Activated CD8-positive, alpha-beta memory T cell treated with anti-CD3 and anti-CD28 coated beads, Interleukin-2, amount 50 U/mL, for 4 hours (primary cell): Measurements from ENCODE around the gene XKRX.
A peak's percentile ranks its signal among the peaks of the same experiment; 100 is the strongest.

Experiments used
- DNase-seq: peaks from one replicate; pipeline ENCODE4 v3.0.0-alpha.2; 2020

The XKRX gene

GRCh38 chrX:100928660-100929613 is at the start of gene XKRX:
Gene XKRX, minus strand, starts transcription at chrX:100928917. Its CDS starts 613 bp downstream, at chrX:100928304.
- DNase-seq, result peak; percentile 52

GRCh38 chrX:100976211-100976610 is 47.5 kb upstream of the XKRX start:
- DNase-seq, result no peak

- no peak for DNase-seq
Measured at GRCh38 chrX:100975212-100975611, 46.5 kb upstream of the XKRX start.

GRCh38 chrX:100973411-100973810 is 44.7 kb upstream of the XKRX start:
- no peak for DNase-seq

- DNase-seq, result no peak
Measured at GRCh38 chrX:100969936-100970335, 41.2 kb upstream of the XKRX start.

DNA sequence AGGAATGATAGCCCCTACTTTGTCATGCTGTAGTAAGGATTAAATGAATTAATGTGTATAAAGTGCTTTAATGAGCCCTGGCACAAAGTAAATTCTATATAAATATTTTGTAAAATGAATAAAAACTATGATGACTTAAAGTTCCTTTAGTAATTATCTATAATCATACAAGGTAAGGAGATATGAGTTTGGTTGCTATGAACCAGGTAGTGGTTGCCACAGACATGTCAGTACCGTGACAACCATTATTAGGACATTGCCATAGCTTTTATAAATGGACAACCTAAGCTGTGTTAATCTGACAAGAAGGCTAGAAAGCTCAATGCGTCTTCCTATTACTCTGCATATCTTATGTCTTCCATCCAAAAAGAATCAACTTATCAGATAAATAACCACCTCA is 40.7 kb upstream of the XKRX start, which contains the start of gene ARL13A:
Gene ARL13A (plus strand): TSS at position 301 of the 400 bp plus-strand sequence. CDS start 3,982 bp downstream, outside the sequence.
- DNase-seq, result no peak

DNA sequence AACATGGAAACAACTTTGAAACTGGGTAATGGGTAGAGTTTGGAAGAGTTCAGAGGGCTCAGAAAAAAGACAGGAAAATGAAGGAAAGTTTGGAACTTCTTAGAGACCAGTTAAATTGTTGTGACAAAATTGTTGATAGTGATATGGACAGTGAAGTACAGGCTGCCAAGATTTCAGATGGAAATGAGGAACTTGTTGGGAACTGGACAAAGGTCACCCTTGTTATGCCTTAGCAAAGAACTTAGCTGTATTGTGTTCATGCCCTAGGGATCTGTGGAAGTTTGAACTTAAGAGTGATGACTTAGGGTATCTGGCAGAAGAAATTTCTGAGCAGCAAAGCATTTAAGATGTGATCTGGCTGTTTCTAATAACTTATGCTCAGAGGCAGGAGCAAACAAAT is 35.6 kb upstream of the XKRX start:
- no peak for DNase-seq

- no peak for DNase-seq
Measured at GRCh38 chrX:100962811-100963210, 34.1 kb upstream of the XKRX start.

GRCh38 chrX:100948557-100948956 is 19.8 kb upstream of the XKRX start:
- no peak for DNase-seq

GRCh38 chrX:100946299-100946927 is 17.7 kb upstream of the XKRX start:
- DNase-seq, result no peak

DNA sequence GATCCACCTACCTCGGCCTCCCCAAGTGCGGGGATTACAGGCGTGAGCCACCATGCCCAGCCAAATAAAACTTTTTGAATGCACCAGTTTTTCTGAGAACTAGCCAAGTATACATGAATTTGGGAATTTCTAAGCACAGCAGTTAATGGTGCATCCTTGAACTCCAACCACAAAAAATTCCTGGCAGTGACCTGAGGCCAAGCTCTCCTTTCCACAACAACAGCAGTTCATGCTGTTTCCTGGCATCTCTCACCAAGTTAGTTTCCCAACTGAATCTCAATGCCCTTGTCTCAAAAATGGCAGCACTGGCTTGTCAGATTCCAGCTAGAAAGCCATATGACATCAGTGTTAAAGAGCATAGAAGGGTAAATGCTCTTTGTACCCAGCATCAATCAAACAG is 15.9 kb upstream of the XKRX start:
- DNase-seq, result no peak

- no peak for DNase-seq
Measured at GRCh38 chrX:100939333-100939732, 10.6 kb upstream of the XKRX start.

GRCh38 chrX:100935767-100936166 is 7.0 kb upstream of the XKRX start:
- no peak for DNase-seq

GRCh38 chrX:100931925-100932285 is 3.2 kb upstream of the XKRX start:
- DNase-seq, result no peak

GRCh38 chrX:100931218-100931924 is 2.7 kb upstream of the XKRX start:
- DNase-seq, result no peak

GRCh38 chrX:100926453-100926852 is 2.3 kb downstream of the XKRX start:
- no peak for DNase-seq

DNA sequence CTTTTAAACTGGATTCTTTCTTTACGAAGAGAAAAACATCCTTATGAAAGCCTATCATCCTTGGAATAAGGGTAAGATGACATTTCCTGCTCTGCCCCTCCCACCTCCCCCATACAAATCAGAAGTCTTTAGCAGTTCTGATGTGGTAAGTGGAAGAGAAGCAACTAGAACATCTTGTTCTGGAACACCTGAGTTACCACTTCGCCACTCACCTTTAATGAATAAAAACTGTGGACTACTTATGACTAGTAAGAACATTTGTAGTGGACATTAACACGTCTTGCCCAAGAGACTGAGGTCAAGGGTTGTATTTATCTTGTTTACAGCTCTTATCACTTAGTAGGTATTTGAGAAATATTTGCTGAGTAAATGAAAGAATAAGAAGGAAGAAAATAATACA is 4.3 kb downstream of the XKRX start:
- no peak for DNase-seq

DNA sequence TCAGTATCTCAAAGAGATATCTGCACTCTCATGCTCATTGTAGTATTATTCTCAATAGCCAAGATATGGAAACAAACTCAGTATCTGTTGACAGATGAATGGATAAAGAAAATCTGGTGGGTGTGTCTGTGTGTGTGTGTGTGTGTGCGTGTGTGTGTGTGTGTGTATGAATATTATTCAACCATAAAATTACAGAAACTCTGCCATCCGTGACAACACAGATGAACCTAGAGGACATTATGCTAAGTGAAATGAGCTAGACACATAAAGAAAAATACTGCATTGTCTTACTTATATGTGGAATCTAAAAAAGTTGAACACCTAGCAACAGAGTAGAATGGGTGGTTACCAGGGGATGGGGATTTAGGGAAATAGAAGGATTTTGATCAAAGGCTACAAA is 13.2 kb downstream of the XKRX start:
- no peak for DNase-seq

DNA sequence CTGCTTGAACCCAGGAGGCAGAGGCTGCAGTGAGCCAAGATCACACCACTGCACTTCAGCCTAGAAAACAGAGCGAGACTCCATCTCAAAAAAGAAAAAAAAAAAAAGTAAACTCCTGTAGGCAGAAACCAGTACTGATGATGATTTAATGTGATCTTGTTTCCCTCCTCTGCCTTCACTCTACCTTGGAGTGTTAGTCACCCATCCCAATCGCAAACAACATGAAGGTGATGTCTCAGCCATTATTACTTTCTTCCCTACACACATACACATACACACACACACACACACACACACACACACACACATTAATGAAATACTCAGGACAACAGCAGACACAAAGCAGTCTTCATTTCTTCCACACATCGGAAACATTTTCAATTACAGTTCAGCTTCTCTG is 15.6 kb downstream of the XKRX start:
- no peak for DNase-seq

- DNase-seq, result no peak
Measured at GRCh38 chrX:100911731-100912130, 17.0 kb downstream of the XKRX start.

DNA sequence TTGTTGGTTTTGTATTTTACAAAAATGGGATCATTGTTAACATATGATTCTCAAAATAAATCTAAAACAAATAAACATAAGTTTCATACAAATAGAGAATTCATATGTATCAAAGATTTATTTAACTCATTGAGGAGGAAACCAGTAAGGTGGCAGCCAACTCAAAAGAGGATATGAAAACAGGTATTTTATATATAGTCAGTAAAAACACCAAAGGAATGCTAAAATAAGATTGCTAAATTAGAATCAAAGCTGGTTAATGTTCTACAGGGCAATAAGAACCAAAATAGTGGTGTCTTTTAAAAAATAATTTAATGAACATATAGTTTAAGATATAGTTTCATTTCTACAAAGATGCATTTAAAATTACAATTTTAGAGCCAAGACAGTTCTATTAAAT is 23.1 kb downstream of the XKRX start:
- DNase-seq, result no peak

DNA sequence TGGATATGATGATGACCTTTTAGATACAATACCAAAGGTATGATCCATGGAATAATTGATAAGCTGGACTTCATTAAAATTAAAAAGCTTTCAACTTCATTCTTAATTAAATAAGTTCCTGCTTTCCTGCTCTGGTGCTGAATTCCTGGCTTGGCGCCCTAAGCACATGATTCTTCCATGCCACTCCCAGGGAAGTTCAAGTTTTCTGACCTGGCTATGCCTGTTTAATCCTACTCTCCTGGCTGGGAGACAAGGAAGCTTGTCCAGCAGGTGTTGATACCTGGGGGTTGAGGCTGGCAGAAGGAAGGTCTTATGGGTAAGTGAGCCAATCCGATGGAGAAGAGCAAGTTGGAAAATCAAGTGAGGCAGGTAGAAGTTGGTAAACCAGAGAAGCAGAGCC is 24.3 kb downstream of the XKRX start:
- no peak for DNase-seq

DNA sequence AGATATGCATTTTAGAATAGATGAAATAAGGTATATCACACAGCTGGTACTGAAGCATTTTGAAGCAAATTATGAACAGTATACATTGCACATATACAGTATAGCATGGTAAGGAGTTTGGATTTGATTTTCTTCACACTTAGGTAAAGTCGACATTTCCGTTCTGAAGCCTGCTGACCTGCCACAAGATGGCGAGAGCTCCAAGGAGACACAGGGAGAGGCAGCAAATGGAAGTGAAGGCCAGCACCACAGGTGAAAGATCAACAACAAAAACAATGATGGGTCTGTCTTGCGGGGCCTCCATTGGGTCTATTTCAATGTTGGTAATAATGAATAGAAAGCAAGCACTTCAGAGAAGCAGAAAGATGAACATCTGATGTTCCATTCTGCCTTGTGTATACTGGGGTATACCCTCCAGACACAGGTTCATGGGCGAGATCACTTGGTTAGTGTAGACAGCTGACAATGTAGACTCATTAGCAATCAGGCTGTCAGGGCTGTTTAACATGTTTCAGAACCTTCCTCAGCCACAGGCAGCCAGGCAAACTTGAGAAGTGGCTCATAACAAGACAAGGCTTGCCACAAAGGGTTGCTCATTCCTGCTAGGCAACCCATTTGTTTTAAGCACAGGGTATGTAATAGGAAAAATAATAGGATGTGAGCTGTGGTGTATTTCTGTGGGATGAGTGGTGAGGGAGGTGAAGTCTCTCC is 33.2 kb downstream of the XKRX start:
- no peak for DNase-seq
